HL-60 (cell line): ENCODE results near the gene AHI1.

Source experiments
- DNase-seq, 2 experiments: peaks; one replicate each; pipeline ENCODE4 v3.0.0-alpha.2; 2010 to 2020; ENCODE audit warnings: low read depth in 1 of 2, low spot score in 1 of 2
- H3K27ac ChIP-seq: fragments of 250-450 bp; sonication (Bioruptor Pico); replicated peaks from 2 replicates; pipeline ENCODE4 v1.5.1; 2020; ENCODE audit warnings: mild to moderate bottlenecking, moderate library complexity
- H3K27me3 ChIP-seq: fragments of 250-450 bp; sonication (Bioruptor Pico); 2 replicates; pipeline ENCODE4 v1.5.1; 2021; ENCODE audit warnings: mild to moderate bottlenecking, moderate library complexity; ENCODE audit not compliant: insufficient read depth, poor library complexity, severe bottlenecking
- H3K4me3 ChIP-seq: replicated peaks from 2 replicates; pipeline ENCODE4 v1.5.1; 2011; ENCODE audit warnings: mild to moderate bottlenecking, control low read depth, low read length; ENCODE audit not compliant: insufficient read depth
- GABPA ChIP-seq: IDR thresholded peaks from 2 replicates; pipeline ENCODE4 v1.6.1; 2012; ENCODE audit warnings: low read depth
- POLR2AphosphoS5 ChIP-seq: IDR thresholded peaks from 2 replicates; pipeline ENCODE4 v1.6.1; 2012; ENCODE audit warnings: low read depth
- SPI1 ChIP-seq: IDR thresholded peaks from 2 replicates; pipeline ENCODE4 v1.6.1; 2012; ENCODE audit warnings: low read depth, mild to moderate bottlenecking, borderline replicate concordance
- TF ChIP-seq, protein P1 (sequence below): IDR thresholded peaks from one replicate; pipeline ENCODE4 v1.5.1; 2011; ENCODE audit warnings: low read length, control low read depth, inconsistent platforms; ENCODE audit not compliant: insufficient read depth
- TF ChIP-seq, protein P2 (sequence below): IDR thresholded peaks from 2 replicates; pipeline ENCODE4 v1.6.1; 2012; ENCODE audit warnings: low read depth; ENCODE audit not compliant: insufficient replicate concordance

The AHI1 gene

GRCh38 chr6:135534773-135535380 lies 37.3 kb upstream of the AHI1 start:
- no peak overlapping the region for H3K27ac ChIP-seq
- H3K27me3 ChIP-seq, result no peaks in the 10 kb centered on the region
- H3K4me3 ChIP-seq, result no peak overlapping the region
- DNase-seq, result no peak
- TF ChIP-seq, protein P1, sequence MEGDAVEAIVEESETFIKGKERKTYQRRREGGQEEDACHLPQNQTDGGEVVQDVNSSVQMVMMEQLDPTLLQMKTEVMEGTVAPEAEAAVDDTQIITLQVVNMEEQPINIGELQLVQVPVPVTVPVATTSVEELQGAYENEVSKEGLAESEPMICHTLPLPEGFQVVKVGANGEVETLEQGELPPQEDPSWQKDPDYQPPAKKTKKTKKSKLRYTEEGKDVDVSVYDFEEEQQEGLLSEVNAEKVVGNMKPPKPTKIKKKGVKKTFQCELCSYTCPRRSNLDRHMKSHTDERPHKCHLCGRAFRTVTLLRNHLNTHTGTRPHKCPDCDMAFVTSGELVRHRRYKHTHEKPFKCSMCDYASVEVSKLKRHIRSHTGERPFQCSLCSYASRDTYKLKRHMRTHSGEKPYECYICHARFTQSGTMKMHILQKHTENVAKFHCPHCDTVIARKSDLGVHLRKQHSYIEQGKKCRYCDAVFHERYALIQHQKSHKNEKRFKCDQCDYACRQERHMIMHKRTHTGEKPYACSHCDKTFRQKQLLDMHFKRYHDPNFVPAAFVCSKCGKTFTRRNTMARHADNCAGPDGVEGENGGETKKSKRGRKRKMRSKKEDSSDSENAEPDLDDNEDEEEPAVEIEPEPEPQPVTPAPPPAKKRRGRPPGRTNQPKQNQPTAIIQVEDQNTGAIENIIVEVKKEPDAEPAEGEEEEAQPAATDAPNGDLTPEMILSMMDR, result no peak
- TF ChIP-seq GABPA, result no peak
- no peak for TF ChIP-seq POLR2AphosphoS5
- TF ChIP-seq, protein P2, sequence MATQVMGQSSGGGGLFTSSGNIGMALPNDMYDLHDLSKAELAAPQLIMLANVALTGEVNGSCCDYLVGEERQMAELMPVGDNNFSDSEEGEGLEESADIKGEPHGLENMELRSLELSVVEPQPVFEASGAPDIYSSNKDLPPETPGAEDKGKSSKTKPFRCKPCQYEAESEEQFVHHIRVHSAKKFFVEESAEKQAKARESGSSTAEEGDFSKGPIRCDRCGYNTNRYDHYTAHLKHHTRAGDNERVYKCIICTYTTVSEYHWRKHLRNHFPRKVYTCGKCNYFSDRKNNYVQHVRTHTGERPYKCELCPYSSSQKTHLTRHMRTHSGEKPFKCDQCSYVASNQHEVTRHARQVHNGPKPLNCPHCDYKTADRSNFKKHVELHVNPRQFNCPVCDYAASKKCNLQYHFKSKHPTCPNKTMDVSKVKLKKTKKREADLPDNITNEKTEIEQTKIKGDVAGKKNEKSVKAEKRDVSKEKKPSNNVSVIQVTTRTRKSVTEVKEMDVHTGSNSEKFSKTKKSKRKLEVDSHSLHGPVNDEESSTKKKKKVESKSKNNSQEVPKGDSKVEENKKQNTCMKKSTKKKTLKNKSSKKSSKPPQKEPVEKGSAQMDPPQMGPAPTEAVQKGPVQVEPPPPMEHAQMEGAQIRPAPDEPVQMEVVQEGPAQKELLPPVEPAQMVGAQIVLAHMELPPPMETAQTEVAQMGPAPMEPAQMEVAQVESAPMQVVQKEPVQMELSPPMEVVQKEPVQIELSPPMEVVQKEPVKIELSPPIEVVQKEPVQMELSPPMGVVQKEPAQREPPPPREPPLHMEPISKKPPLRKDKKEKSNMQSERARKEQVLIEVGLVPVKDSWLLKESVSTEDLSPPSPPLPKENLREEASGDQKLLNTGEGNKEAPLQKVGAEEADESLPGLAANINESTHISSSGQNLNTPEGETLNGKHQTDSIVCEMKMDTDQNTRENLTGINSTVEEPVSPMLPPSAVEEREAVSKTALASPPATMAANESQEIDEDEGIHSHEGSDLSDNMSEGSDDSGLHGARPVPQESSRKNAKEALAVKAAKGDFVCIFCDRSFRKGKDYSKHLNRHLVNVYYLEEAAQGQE, result no peak
- no peak for TF ChIP-seq SPI1

- no peak overlapping the region for H3K4me3 ChIP-seq
- DNase-seq, result no peak
- H3K27me3 ChIP-seq, result no peaks in the 10 kb centered on the region
- H3K27ac ChIP-seq, result no peak overlapping the region
- TF ChIP-seq GABPA, result no peak
- TF ChIP-seq SPI1, result peak; percentile 66
- TF ChIP-seq, protein P1, result no peak
- TF ChIP-seq POLR2AphosphoS5, result no peak
These were observed 35.0 kb upstream of the AHI1 start for GRCh38 chr6:135532559-135532958.

DNA sequence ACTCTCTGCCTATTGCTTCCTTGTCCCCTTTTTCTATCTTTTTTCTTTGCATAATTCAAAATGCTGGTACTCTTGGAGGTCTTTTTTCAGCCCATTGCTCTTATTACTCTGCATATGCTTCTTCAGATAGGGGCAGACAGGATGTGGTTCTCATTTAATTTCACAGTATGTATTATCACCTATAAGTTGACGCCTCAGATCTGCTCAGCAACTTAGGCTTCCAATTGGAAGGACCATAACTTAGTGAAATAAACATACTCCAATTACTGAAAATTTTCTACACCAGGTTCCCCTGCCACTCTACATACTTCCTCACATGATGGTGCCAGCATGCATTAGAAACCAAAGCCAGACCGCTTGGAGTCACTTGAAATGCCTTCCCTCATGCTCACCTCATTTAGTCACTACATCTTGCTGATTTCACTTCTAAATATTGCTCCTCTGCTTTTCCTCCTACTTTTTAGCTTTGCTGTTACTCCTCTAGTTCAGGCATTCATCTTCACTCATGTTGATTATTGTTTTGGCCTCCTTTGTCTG lies 34.5 kb upstream of the AHI1 start:
- Histone ChIP-seq H3K27ac (no peak overlapping the region), H3K4me3 (no peak overlapping the region), H3K27me3 (no peaks in the 10 kb centered on the region)
- TF ChIP-seq SPI1, result no peak
- TF ChIP-seq, protein P2, result no peak
- no peak for TF ChIP-seq POLR2AphosphoS5
- no peak for TF ChIP-seq GABPA
- TF ChIP-seq, protein P1, result no peak
- no peak for DNase-seq
